ENCODE data around the gene HOXD9. TPM values are rescaled to one million over a fixed set of nuclear protein-coding genes. Genes with fewer than 3 reads are reported as not detected.

Gene HOXD9
- total RNA-seq, 1 experiment from 2014 or later = not detected

DNA sequence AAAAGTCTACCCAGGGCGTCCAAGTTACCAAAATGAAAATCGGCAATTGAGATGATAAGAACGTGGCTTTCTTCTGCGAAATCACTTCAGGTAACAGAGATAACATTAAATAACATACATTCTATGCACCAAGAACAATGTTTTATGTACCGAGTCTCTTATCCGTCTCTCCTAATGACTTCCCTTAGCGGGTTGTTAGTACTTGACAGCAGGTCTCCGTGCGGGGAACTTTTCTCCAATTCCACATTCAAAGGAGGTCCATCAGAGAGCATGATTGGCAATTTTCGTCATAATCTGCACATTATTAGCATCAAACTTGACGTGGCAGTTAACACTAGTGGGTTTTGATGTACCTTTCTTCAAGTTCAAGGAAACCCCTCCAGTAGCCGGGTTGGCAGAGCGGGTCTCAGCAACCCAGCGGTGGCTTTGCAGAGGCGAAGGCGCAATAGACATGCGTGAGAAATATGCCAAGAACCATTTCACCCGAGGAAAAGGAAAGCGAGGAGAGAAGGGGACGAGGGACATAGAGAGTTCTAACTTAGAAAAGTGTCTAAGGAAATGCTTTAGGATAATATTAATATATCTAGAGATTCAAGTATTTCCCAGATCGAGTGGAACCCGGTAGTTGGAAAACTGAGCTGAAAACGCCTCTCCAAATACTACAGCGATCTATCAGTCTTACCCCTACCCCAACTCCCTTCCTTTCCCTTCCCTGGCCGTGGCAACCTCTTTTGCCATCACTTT, 43.8 kb upstream of the HOXD9 start:
- ChIA-PET CTCF (interaction anchor here (1.0 to 1.3 kb wide), 2 partner anchors 17 to 389 kb away, joined by 3 to 6 read pairs; no protein-coding TSS in a partner anchor), POLR2A (no interaction called here)
- Mint-ChIP-seq H3K27ac (ENCODE audit: unreplicated experiment) (no peak overlapping the region), H3K36me3 (ENCODE audit: insufficient read depth, unreplicated experiment) (peaks cover 3% of the 10 kb centered on the region), H3K9me3 (ENCODE audit: unreplicated experiment) (no peaks in the 10 kb centered on the region), H3K4me3 (ENCODE audit: unreplicated experiment) (peak overlapping the region; percentile 85), H3K27me3 (ENCODE audit: insufficient read depth, unreplicated experiment) (peaks cover 48% of the 10 kb centered on the region), H3K4me1 (ENCODE audit: low read depth, unreplicated experiment) (peaks cover 7% of the 10 kb centered on the region)
- Histone ChIP-seq H3K9me3 (peaks cover 15% of the 10 kb centered on the region), H3K27me3 (replicated peaks; ENCODE audit: control insufficient read depth, insufficient read depth, low read length) (peaks cover 8% of the 10 kb centered on the region), H3K36me3 (ENCODE audit: control insufficient read depth, insufficient read depth, low read length) (no peaks in the 10 kb centered on the region), H3K4me1 (peaks cover 3% of the 10 kb centered on the region; the same call in 1 of the 2 replicates), H3K4me3 (ENCODE audit: low read depth, low read length) (no peak overlapping the region)
- TF ChIP-seq, protein P1, sequence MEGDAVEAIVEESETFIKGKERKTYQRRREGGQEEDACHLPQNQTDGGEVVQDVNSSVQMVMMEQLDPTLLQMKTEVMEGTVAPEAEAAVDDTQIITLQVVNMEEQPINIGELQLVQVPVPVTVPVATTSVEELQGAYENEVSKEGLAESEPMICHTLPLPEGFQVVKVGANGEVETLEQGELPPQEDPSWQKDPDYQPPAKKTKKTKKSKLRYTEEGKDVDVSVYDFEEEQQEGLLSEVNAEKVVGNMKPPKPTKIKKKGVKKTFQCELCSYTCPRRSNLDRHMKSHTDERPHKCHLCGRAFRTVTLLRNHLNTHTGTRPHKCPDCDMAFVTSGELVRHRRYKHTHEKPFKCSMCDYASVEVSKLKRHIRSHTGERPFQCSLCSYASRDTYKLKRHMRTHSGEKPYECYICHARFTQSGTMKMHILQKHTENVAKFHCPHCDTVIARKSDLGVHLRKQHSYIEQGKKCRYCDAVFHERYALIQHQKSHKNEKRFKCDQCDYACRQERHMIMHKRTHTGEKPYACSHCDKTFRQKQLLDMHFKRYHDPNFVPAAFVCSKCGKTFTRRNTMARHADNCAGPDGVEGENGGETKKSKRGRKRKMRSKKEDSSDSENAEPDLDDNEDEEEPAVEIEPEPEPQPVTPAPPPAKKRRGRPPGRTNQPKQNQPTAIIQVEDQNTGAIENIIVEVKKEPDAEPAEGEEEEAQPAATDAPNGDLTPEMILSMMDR (IDR thresholded peaks at IDR 0.05; ENCODE audit: insufficient read depth in 1 of 2, low read depth in 1 of 2, low read length in 1 of 2, severe bottlenecking in 1 of 2, unreplicated experiment in 1 of 2) = no peak
- BruUV-seq (replicated peaks) = no TSS peak
- DNase-seq = no peak
- intact Hi-C loops (cut with micrococcal nuclease; ENCODE audit: unreplicated experiment) = no loop called here

DNA sequence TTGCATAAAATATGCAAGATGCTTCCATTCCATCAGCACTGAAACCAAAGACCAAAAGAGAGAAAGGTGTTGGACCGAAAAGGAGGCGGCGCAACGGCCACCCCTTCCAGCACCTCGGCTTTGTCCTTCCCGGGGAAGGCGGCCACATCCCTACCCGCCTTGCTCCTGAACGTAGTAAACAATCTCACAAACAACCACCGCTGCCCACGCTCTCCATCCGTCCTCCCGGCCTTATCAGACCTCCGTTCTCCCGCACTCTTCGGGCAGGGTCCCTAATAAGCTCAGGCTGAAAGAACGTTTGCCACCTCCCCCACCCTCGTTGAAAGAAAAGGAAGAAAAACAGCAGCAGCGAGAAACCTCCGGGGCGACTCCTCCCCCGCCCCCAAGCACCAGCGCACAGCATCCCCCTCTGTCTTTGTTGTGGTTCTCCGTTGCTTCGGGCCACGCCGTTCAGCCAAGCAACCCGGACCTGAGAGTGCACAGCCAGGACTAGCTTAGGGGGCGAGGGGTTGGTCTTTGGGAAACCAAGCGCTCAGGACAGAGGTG, 43.2 kb upstream of the HOXD9 start:
- peak overlapping the region; percentile 85 for H3K4me3 Mint-ChIP-seq (ENCODE audit: unreplicated experiment)
- peaks cover 54% of the 10 kb centered on the region for H3K27me3 Mint-ChIP-seq (ENCODE audit: insufficient read depth, unreplicated experiment)
- Histone ChIP-seq H3K27me3 (replicated peaks; ENCODE audit: control insufficient read depth, insufficient read depth, low read length) (peaks cover 8% of the 10 kb centered on the region), H3K36me3 (ENCODE audit: control insufficient read depth, insufficient read depth, low read length) (no peaks in the 10 kb centered on the region), H3K9me3 (peaks cover 15% of the 10 kb centered on the region), H3K4me3 (ENCODE audit: low read depth, low read length) (peak overlapping the region; percentile 33), H3K4me1 (peaks cover 3% of the 10 kb centered on the region; the same call in 1 of the 2 replicates)
- intact Hi-C loops (cut with micrococcal nuclease; ENCODE audit: unreplicated experiment) = no loop called here
- peaks cover 9% of the 10 kb centered on the region for H3K4me1 Mint-ChIP-seq (ENCODE audit: low read depth, unreplicated experiment)
- no peak for DNase-seq
- POLR2A ChIA-PET = no interaction called here
- H3K27ac Mint-ChIP-seq (ENCODE audit: unreplicated experiment) = no peak overlapping the region
- CTCF ChIA-PET = interaction anchor here (0.7 to 1.3 kb wide), 3 partner anchors 17 to 468 kb away, joined by 3 to 6 read pairs (median 4); no protein-coding TSS in a partner anchor
- no TSS peak for BruUV-seq (replicated peaks)
- no peaks in the 10 kb centered on the region for H3K9me3 Mint-ChIP-seq (ENCODE audit: unreplicated experiment)
- H3K36me3 Mint-ChIP-seq (ENCODE audit: insufficient read depth, unreplicated experiment) = peaks cover 5% of the 10 kb centered on the region
- TF ChIP-seq, protein P1 (IDR thresholded peaks at IDR 0.05; ENCODE audit: insufficient read depth in 1 of 2, low read depth in 1 of 2, low read length in 1 of 2, severe bottlenecking in 1 of 2, unreplicated experiment in 1 of 2) = no peak

- intact Hi-C loops (cut with micrococcal nuclease; ENCODE audit: unreplicated experiment) = loop anchor here (1.0 to 10.0 kb wide), 4 partner anchors 77 to 390 kb away; partner anchors contain the start of gene LNPK
- TF ChIP-seq, protein P1 (IDR thresholded peaks at IDR 0.05; ENCODE audit: insufficient read depth in 1 of 2, low read depth in 1 of 2, low read length in 1 of 2, severe bottlenecking in 1 of 2, unreplicated experiment in 1 of 2) = peak; percentile 78 to 97
- Histone ChIP-seq H3K36me3 (ENCODE audit: control insufficient read depth, insufficient read depth, low read length) (no peaks in the 10 kb centered on the region), H3K4me3 (ENCODE audit: low read depth, low read length) (peak overlapping the region; percentile 33), H3K27me3 (replicated peaks; ENCODE audit: control insufficient read depth, insufficient read depth, low read length) (peaks cover 12% of the 10 kb centered on the region), H3K4me1 (peaks cover 3% of the 10 kb centered on the region; the same call in 1 of the 2 replicates), H3K9me3 (peaks cover 15% of the 10 kb centered on the region)
- no TSS peak for BruUV-seq (replicated peaks)
- Mint-ChIP-seq H3K4me3 (ENCODE audit: unreplicated experiment) (peak overlapping the region; percentile 85), H3K36me3 (ENCODE audit: insufficient read depth, unreplicated experiment) (peaks cover 5% of the 10 kb centered on the region), H3K27ac (ENCODE audit: unreplicated experiment) (no peak overlapping the region), H3K4me1 (ENCODE audit: low read depth, unreplicated experiment) (peaks cover 15% of the 10 kb centered on the region), H3K9me3 (ENCODE audit: unreplicated experiment) (no peaks in the 10 kb centered on the region), H3K27me3 (ENCODE audit: insufficient read depth, unreplicated experiment) (peaks cover 56% of the 10 kb centered on the region)
- ChIA-PET POLR2A (no interaction called here), CTCF (interaction anchor here (0.7 to 1.3 kb wide), 6 partner anchors 16 to 715 kb away, joined by 3 to 6 read pairs (median 3); no protein-coding TSS in a partner anchor)
- DNase-seq = peak; percentile 77 to 84
Observed at GRCh38 chr2:176079831-176080539, 42.5 kb upstream of the HOXD9 start.

Data from Caco-2 (cell line).